ENCODE results near the gene INO80. TPM values are rescaled to one million over a fixed set of nuclear protein-coding genes. Genes with fewer than 3 reads are reported as not detected.
A peak's percentile ranks its signal among the peaks of the same experiment; 100 is the strongest.

The INO80 gene
- total RNA-seq, 2 donors from 2014 or later, result 27.2 to 64.4 TPM

- Histone ChIP-seq H3K27me3 (replicated peaks; ENCODE audit: insufficient read depth) (no peaks in the 10 kb centered on the region), H3K4me1 (ENCODE audit: control insufficient read depth in 1 of 2, low read depth in 2 of 2) (peaks cover 50 to 63% of the 10 kb centered on the region in 2 donors), H3K9me3 (no peaks in the 10 kb centered on the region), H3K4me3 (no peak overlapping the region), H3K27ac (peak overlapping the region; percentile 85 to 94), H3K36me3 (peaks cover 39% of the 10 kb centered on the region)
- ATAC-seq (ENCODE audit: insufficient number of reproducible peaks, low FRiP score, low read depth) (no peak), DNase-seq (ENCODE audit: low spot score) (no peak)
- TF ChIP-seq, protein P1, sequence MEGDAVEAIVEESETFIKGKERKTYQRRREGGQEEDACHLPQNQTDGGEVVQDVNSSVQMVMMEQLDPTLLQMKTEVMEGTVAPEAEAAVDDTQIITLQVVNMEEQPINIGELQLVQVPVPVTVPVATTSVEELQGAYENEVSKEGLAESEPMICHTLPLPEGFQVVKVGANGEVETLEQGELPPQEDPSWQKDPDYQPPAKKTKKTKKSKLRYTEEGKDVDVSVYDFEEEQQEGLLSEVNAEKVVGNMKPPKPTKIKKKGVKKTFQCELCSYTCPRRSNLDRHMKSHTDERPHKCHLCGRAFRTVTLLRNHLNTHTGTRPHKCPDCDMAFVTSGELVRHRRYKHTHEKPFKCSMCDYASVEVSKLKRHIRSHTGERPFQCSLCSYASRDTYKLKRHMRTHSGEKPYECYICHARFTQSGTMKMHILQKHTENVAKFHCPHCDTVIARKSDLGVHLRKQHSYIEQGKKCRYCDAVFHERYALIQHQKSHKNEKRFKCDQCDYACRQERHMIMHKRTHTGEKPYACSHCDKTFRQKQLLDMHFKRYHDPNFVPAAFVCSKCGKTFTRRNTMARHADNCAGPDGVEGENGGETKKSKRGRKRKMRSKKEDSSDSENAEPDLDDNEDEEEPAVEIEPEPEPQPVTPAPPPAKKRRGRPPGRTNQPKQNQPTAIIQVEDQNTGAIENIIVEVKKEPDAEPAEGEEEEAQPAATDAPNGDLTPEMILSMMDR (IDR thresholded peaks at IDR 0.05), result no peak
Observed at GRCh38 chr15:40984406-40984805, 131.7 kb downstream of the INO80 start.

DNA sequence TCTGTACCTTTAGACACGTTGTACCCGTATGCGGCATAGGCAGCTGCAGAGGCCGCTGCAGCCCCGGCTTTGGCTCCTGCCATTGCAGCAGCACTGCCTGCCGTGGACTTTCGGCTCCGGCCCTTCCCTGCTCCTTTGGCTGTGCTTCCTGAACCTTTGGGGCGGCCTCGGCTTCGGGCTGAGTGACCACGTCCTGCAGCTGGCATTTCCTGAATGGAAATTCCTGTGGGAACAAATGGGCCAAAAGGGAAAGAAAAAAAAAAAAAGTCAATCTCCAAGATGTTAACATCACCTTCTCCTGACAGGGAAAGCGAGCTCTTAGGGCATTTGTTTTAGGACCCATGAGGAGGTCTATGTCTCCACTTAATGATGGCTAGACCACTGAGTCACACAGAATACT is 133.2 kb downstream of the INO80 start:
- no peaks in the 10 kb centered on the region for H3K27me3 ChIP-seq (replicated peaks; ENCODE audit: insufficient read depth)
- H3K36me3 ChIP-seq, result peaks cover 48% of the 10 kb centered on the region
- no peak overlapping the region for H3K4me3 ChIP-seq
- no peaks in the 10 kb centered on the region for H3K9me3 ChIP-seq
- peaks cover 50 to 63% of the 10 kb centered on the region in 2 donors for H3K4me1 ChIP-seq (ENCODE audit: control insufficient read depth in 1 of 2, low read depth in 2 of 2)
- TF ChIP-seq, protein P1 (IDR thresholded peaks at IDR 0.05), result no peak
- peak; percentile 33 for ATAC-seq (ENCODE audit: insufficient number of reproducible peaks, low FRiP score, low read depth)
- H3K27ac ChIP-seq, result peak overlapping the region; percentile 85 to 94
- DNase-seq (ENCODE audit: low spot score), result no peak

GRCh38 chr15:40981186-40981585 is 134.9 kb downstream of the INO80 start:
- Histone ChIP-seq H3K36me3 (peaks cover 37% of the 10 kb centered on the region), H3K27ac (no peak overlapping the region), H3K9me3 (no peaks in the 10 kb centered on the region), H3K4me1 (ENCODE audit: control insufficient read depth in 1 of 2, low read depth in 2 of 2) (peaks cover 51 to 70% of the 10 kb centered on the region in 2 donors), H3K27me3 (replicated peaks; ENCODE audit: insufficient read depth) (no peaks in the 10 kb centered on the region), H3K4me3 (no peak overlapping the region)
- TF ChIP-seq, protein P1 (IDR thresholded peaks at IDR 0.05), result no peak
- DNase-seq (ENCODE audit: low spot score), result no peak
- no peak for ATAC-seq (ENCODE audit: insufficient number of reproducible peaks, low FRiP score, low read depth)

- DNase-seq (ENCODE audit: low spot score) (no peak), ATAC-seq (ENCODE audit: insufficient number of reproducible peaks, low FRiP score, low read depth) (no peak)
- H3K9me3 ChIP-seq, result no peaks in the 10 kb centered on the region
- TF ChIP-seq, protein P1 (IDR thresholded peaks at IDR 0.05), result no peak
- no peaks in the 10 kb centered on the region for H3K27me3 ChIP-seq (replicated peaks; ENCODE audit: insufficient read depth)
- H3K36me3 ChIP-seq, result peaks cover 31% of the 10 kb centered on the region
- H3K27ac ChIP-seq, result no peak overlapping the region
- peaks cover 27 to 53% of the 10 kb centered on the region in 2 donors for H3K4me1 ChIP-seq (ENCODE audit: control insufficient read depth in 1 of 2, low read depth in 2 of 2)
- H3K4me3 ChIP-seq, result no peak overlapping the region
Observed at GRCh38 chr15:40978562-40978961, 137.5 kb downstream of the INO80 start.

DNA sequence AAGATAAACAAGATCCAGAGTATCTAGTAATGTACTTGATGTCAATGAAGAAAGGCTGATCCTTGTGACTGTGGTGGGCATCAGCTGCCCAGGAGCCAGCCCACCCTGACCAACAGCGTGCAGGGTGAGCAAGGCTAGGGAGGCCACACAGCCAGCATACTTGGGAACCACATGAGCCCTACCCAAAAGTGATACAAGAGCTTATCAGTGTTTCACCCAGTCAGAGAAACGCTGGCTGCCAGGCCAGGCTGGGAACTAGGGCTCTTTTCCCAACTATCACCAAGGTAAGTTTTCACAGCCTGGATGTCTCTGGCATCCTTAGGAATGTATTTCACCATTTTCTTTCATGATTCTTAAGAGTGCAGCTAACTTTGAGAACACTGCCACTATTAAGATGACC is 137.9 kb downstream of the INO80 start:
- DNase-seq (ENCODE audit: low spot score) (no peak), ATAC-seq (ENCODE audit: insufficient number of reproducible peaks, low FRiP score, low read depth) (no peak)
- TF ChIP-seq, protein P1 (IDR thresholded peaks at IDR 0.05), result no peak
- H3K36me3 ChIP-seq, result peaks cover 30% of the 10 kb centered on the region
- H3K27me3 ChIP-seq (replicated peaks; ENCODE audit: insufficient read depth), result no peaks in the 10 kb centered on the region
- H3K9me3 ChIP-seq, result no peaks in the 10 kb centered on the region
- H3K4me1 ChIP-seq (ENCODE audit: control insufficient read depth in 1 of 2, low read depth in 2 of 2), result peaks cover 23 to 49% of the 10 kb centered on the region in 2 donors
- H3K27ac ChIP-seq, result no peak overlapping the region
- no peak overlapping the region for H3K4me3 ChIP-seq
